T follicular helper cell (primary cell): ENCODE results near the gene SEMA4D.
"Not testable (repeated sequence)": the region's sequence is repeated elsewhere in the genome, so short reads cannot be mapped to it uniquely, and the experiment has no call there.

ENCODE experiments used
- DNase-seq: peaks from one replicate; pipeline ENCODE4 v3.0.0-alpha.2; 2020; ENCODE audit warnings: low read depth

SEMA4D gene

GRCh38 chr9:89386206-89386605, 111.7 kb downstream of the SEMA4D start:
- DNase-seq, result no peak

- DNase-seq, result no peak
These were observed 113.1 kb downstream of the SEMA4D start for GRCh38 chr9:89384783-89385182.

GRCh38 chr9:89383721-89384300, 114.1 kb downstream of the SEMA4D start:
- DNase-seq, result no peak

- DNase-seq, result no peak
These were observed 114.7 kb downstream of the SEMA4D start for GRCh38 chr9:89383030-89383720.

- DNase-seq, result no peak
These were observed 115.6 kb downstream of the SEMA4D start for GRCh38 chr9:89382026-89382986.

GRCh38 chr9:89381308-89381609, 116.7 kb downstream of the SEMA4D start:
- DNase-seq, result no peak

GRCh38 chr9:89380437-89381307, 117.2 kb downstream of the SEMA4D start:
- no peak for DNase-seq

- no peak for DNase-seq
These were observed 118.3 kb downstream of the SEMA4D start for GRCh38 chr9:89379508-89380115.

GRCh38 chr9:89379031-89379430, 118.9 kb downstream of the SEMA4D start:
- no peak for DNase-seq

GRCh38 chr9:89378541-89378940, 119.4 kb downstream of the SEMA4D start:
- no peak for DNase-seq

- no peak for DNase-seq
These were observed 120.5 kb downstream of the SEMA4D start for GRCh38 chr9:89377411-89377810.

- DNase-seq, result no peak
These were observed 121.1 kb downstream of the SEMA4D start for GRCh38 chr9:89376741-89377351.

- DNase-seq, result no peak
These were observed 121.6 kb downstream of the SEMA4D start for GRCh38 chr9:89376286-89376685.

- DNase-seq, result no peak
These were observed 122.6 kb downstream of the SEMA4D start for GRCh38 chr9:89375191-89375760.

- DNase-seq, result no peak
These were observed 123.7 kb downstream of the SEMA4D start for GRCh38 chr9:89374176-89374575.

GRCh38 chr9:89372979-89373378, 124.9 kb downstream of the SEMA4D start:
- no peak for DNase-seq

GRCh38 chr9:89372230-89372816, 125.6 kb downstream of the SEMA4D start:
- peak; percentile 39 for DNase-seq

GRCh38 chr9:89371791-89372190, 126.1 kb downstream of the SEMA4D start:
- DNase-seq, result not testable (repeated sequence)

GRCh38 chr9:89370593-89370992, 127.3 kb downstream of the SEMA4D start:
- DNase-seq, result no peak

GRCh38 chr9:89368978-89369377, 128.9 kb downstream of the SEMA4D start:
- no peak for DNase-seq
